ENCODE measurements around the gene TDRD7. TPM values are rescaled to one million over a fixed set of nuclear protein-coding genes. Genes with fewer than 3 reads are reported as not detected.

The TDRD7 gene
- total and polyA plus RNA-seq, 9 donors, result 7.4 to 15.6 (median 9.8) TPM

DNA sequence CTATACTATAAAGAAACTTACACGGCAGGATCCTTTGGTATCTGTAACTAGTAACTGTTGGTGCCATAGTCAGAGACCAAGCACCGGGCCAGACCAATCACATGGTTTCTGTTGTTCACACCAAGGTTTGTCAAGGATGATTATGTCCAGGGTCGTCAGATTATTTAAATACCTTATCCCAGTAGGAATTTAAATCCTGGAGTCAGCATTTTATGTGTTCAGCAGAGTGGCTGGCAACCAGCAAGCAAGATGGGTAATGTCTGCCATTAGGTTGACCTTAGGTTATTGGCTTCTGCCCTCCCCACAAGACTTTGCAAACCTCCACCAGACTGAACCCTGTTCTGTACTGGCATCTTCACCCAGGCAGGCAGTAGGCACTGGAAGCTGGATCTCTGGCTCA is 50.3 kb downstream of the TDRD7 start:
- no peak for TF ChIP-seq EP300 (IDR thresholded peaks at IDR 0.05)
- TF ChIP-seq POLR2A (IDR thresholded peaks at IDR 0.05), result no peak
- TF ChIP-seq, protein P1, sequence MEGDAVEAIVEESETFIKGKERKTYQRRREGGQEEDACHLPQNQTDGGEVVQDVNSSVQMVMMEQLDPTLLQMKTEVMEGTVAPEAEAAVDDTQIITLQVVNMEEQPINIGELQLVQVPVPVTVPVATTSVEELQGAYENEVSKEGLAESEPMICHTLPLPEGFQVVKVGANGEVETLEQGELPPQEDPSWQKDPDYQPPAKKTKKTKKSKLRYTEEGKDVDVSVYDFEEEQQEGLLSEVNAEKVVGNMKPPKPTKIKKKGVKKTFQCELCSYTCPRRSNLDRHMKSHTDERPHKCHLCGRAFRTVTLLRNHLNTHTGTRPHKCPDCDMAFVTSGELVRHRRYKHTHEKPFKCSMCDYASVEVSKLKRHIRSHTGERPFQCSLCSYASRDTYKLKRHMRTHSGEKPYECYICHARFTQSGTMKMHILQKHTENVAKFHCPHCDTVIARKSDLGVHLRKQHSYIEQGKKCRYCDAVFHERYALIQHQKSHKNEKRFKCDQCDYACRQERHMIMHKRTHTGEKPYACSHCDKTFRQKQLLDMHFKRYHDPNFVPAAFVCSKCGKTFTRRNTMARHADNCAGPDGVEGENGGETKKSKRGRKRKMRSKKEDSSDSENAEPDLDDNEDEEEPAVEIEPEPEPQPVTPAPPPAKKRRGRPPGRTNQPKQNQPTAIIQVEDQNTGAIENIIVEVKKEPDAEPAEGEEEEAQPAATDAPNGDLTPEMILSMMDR (IDR thresholded peaks at IDR 0.05), result no peak
- H3K27ac ChIP-seq, result no peak overlapping the region
- H3K27me3 ChIP-seq, result no peaks in the 10 kb centered on the region
- 85 to 94% (median 87%) methylated on average over 3 of the region's 3 CpGs for WGBS, 3 donors
- H3K36me3 ChIP-seq, result no peaks in the 10 kb centered on the region
- intact Hi-C loops (cut with DNase I), result no loop called here
- no peaks in the 10 kb centered on the region for H3K4me1 ChIP-seq (ENCODE audit: insufficient read depth)
- no peaks in the 10 kb centered on the region for H3K9me3 ChIP-seq
- H3K4me3 ChIP-seq, result no peak overlapping the region
- no peak for DNase-seq

- intact Hi-C loops (cut with DNase I), result no loop called here
- no peaks in the 10 kb centered on the region for H3K36me3 ChIP-seq
- no peak for TF ChIP-seq POLR2A (IDR thresholded peaks at IDR 0.05)
- no peaks in the 10 kb centered on the region for H3K4me1 ChIP-seq (ENCODE audit: insufficient read depth)
- H3K9me3 ChIP-seq, result no peaks in the 10 kb centered on the region
- WGBS, 3 donors, result 83 to 93% (median 86%) methylated on average over 1 of the region's 1 CpG
- H3K27ac ChIP-seq, result no peak overlapping the region
- no peak for DNase-seq
- no peaks in the 10 kb centered on the region for H3K27me3 ChIP-seq
- H3K4me3 ChIP-seq, result no peak overlapping the region
Observed at GRCh38 chr9:97462914-97463313, 51.0 kb downstream of the TDRD7 start.

DNA sequence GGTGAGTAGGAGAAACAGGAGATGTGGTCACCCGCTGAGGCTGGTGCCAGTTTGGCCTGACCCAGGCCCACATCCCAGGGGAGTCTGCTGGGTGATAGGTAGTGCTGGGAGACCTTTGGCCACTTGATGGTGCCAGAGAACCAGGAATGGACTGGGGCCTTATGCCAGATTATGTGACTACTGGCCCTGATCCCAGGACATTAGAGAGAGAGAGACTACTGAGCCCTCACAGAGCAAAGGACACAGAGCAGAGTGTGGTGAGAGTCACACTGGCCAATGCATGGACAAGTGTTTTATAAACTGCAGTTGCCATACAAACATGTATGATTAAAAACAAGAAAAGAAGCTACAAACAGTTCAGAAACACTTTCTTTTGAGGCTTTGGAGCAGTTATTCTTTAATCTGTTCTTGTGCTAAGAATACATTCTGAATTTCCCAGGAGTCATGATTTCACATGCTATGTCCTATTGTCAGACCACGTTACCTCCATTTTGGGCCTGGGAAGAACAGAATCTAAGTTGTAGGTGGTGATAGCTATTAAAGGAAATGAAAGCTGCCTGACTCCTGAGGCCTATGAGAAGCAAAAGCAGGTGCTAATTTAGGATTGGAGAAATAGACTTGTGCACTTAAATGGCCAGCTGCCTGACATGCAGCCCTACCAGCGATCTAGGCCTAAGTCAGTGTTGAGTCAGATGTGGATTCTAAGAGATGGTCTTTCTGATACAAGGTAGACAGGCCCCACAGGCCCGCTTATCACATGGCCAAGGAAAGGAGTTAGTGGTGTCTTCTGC is 57.0 kb downstream of the TDRD7 start:
- intact Hi-C loops (cut with DNase I), result loop anchor here (5.0 kb wide), 4 partner anchors 128 to 148 kb away; no protein-coding TSS in a partner anchor
- TF ChIP-seq, protein P1 (IDR thresholded peaks at IDR 0.05), result peak; percentile 65 to 95 (median 86)
- TF ChIP-seq POLR2A (IDR thresholded peaks at IDR 0.05), result no peak
- peak; percentile 77 to 86 (median 80) for DNase-seq
- WGBS, 3 donors, result 70 to 76% (median 73%) methylated on average over 4 of the region's 4 CpGs
- Histone ChIP-seq H3K27ac (peak overlapping the region in 1 of 2 donors; percentile 16), H3K4me1 (ENCODE audit: insufficient read depth) (no peaks in the 10 kb centered on the region), H3K4me3 (no peak overlapping the region), H3K27me3 (no peaks in the 10 kb centered on the region), H3K36me3 (no peaks in the 10 kb centered on the region), H3K9me3 (no peaks in the 10 kb centered on the region)

- Histone ChIP-seq H3K36me3 (no peaks in the 10 kb centered on the region), H3K27ac (no peak overlapping the region), H3K9me3 (no peaks in the 10 kb centered on the region), H3K4me3 (no peak overlapping the region), H3K27me3 (no peaks in the 10 kb centered on the region), H3K4me1 (ENCODE audit: insufficient read depth) (no peaks in the 10 kb centered on the region)
- TF ChIP-seq, protein P1 (IDR thresholded peaks at IDR 0.05), result no peak
- TF ChIP-seq EP300 (IDR thresholded peaks at IDR 0.05) (no peak), POLR2A (IDR thresholded peaks at IDR 0.05) (no peak)
- intact Hi-C loops (cut with DNase I), result no loop called here
- DNase-seq, result no peak
- WGBS, 3 donors, result 81 to 83% (median 82%) methylated on average over 2 of the region's 2 CpGs
Observed at GRCh38 chr9:97470076-97470475, 58.2 kb downstream of the TDRD7 start.

DNA sequence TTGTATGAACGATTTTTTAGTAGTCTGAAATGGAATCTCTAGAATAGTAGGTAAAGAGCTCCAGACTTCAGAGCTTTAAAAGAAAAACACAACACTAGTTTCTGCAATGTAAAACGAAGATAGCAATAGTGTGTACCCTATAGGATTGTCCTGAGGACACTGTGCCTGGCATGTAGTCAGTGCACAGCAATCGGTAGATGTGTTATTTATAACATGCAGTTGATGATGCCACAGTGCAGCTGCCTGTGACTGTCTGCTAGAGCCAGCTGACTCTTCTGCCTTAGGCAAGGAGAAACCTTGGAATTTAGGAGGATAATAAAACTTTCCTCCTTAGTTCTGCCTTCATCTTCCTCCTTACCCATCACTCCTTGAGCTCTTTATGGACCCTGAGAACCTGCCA is 61.8 kb downstream of the TDRD7 start:
- H3K9me3 ChIP-seq, result no peaks in the 10 kb centered on the region
- no peak for DNase-seq
- TF ChIP-seq EP300 (IDR thresholded peaks at IDR 0.05) (no peak), POLR2A (IDR thresholded peaks at IDR 0.05) (no peak)
- TF ChIP-seq, protein P1 (IDR thresholded peaks at IDR 0.05), result no peak
- no peaks in the 10 kb centered on the region for H3K36me3 ChIP-seq
- intact Hi-C loops (cut with DNase I), result no loop called here
- WGBS, 3 donors, result 80 to 87% (median 82%) methylated on average over 3 of the region's 3 CpGs
- H3K27me3 ChIP-seq, result no peaks in the 10 kb centered on the region
- H3K27ac ChIP-seq, result no peak overlapping the region
- H3K4me3 ChIP-seq, result no peak overlapping the region
- H3K4me1 ChIP-seq (ENCODE audit: insufficient read depth), result no peaks in the 10 kb centered on the region
